Dedifferentiated amniotic fluid mesenchymal stem cell (primary cell): ENCODE data around the gene RAP1GAP.
"Not testable (repeated sequence)": the region's sequence is repeated elsewhere in the genome, so short reads cannot be mapped to it uniquely, and the experiment has no call there.

Source experiments
- DNase-seq: peaks from one replicate; pipeline ENCODE4 v3.0.0-alpha.2; 2016; ENCODE audit errors: extremely low spot score

The RAP1GAP gene

DNA sequence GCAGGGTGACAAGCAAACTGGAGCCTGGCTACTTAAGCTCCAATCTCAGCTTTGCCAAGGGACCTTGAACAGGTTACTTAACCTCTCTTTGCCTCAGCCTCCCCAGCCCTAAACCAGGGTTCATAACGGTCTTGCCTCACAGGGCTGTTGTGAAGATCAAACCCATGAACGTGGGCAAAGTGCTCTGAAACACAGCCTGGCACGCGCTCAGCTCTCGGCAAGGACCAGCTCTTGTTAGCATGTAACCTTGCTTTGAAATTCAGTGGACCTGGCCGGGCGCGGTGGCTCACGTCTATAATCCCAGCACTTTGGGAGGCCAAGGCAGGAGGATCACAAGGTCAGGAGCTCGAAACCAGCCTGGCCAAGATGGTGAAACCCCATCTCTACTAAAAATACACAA, 24.8 kb downstream of the RAP1GAP start:
- DNase-seq, result no peak

DNA sequence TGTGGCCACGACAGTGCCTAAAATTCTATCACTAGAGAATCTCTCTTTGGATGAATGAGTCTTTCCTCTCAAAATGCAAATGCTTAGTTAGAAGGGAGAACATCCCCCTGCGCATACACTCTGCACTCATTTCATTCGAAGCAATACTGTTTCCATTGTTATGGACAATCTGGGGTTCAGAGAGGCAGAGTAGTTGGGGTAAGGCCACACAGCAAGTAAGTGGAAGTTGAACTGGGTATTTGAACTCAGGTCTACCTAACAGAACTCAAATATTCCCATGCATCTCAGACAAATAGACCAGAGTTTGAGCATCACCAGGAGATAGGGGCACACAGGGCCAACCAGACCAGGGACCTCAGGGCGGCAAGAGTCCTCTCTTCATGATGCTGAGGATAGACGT, 25.5 kb downstream of the RAP1GAP start:
- DNase-seq, result no peak

DNA sequence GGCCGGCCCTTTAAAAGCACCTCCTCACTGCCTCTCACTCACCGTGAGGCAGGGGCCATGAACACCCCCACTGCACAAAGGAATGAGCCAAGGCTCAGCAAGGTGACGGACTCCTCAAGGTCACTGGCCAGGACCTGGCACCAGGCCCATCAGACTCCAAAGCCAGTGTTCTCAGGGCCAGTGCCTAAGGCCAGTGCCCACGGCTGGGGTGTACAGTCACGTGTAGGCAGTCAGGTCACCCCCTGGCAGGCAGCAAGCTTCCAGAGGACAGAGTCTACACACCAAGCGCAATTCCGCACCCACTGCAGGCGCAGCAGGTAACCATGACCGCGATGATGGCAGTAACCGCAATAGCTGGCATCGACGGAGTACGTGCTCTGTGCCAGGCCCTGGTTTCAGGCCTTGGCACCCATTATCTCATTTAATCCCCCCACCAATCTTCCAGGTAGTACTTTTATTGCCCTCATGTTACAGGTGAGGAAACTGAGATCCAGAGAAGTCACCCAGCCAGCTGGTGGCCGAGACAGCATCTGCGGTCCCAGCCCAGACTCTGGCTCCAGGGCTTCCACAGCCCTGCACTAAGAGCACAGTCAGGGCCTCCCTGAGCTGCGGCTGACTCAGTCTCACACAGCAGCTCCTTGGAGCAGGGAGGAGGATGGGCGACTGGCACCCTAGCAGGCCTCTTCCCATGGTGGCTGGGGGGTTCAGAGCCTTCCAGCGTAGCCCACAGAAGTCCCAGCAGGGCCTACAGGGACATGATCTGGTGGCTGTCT, 27.0 kb downstream of the RAP1GAP start:
- DNase-seq, result no peak

DNA sequence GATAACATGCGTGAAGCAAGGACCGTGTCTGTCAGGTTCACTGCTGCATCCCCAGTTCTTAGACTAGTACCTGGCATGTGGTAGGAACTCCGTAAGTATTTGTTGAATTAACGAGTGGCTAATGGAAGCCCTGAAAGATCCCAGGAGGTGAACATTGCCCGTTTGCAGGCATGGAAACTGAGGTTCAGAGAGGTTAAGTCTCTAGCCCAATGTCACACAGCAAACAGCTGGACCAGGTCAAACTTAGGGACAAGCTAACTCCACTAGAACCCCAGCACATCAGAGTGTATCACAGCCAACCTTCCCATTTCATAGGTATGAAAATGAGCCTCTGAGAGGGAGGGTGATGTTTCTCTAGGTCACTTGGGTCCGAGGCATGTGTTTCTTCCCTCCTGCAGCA, 27.6 kb downstream of the RAP1GAP start:
- no peak for DNase-seq

DNA sequence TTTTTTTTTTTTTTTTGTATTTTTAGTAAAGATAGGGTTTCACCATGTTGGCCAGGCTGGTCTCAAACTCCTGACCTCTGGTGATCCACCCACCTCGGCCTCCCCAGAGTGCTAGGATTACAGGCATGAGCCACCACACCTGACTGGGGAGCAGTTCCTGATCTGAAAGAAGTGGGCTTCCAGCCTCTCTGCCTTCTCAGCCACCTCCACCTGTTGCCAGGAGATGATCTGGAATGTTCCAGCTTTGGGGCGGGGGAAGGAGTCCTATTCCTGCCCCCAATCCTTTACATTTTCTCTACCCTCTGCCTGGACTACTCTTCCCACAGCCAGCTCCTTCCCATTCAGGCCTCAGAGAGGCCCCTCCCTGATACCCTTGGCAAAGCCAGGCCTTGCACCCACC, 28.1 kb downstream of the RAP1GAP start:
- no peak for DNase-seq

DNA sequence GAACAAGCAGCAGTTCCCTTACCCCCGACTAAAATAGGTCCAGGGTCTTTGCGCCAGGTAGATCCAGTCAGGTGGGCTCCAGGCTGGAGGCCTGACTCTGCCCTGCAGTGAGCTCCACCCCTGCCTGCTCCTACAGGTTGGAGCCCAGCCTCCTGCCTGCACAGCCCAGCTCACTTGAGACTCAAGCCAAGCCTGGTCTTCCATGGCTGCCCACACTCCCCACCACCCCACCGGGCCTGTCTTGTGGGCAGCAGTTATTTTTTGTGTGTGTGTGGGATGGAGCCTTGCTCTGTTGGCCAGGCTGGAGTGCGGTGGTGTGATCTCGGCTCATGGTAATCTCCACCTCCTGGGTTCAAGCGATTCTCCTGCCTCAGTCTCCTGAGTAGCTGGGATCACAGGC, 28.5 kb downstream of the RAP1GAP start:
- no peak for DNase-seq

DNA sequence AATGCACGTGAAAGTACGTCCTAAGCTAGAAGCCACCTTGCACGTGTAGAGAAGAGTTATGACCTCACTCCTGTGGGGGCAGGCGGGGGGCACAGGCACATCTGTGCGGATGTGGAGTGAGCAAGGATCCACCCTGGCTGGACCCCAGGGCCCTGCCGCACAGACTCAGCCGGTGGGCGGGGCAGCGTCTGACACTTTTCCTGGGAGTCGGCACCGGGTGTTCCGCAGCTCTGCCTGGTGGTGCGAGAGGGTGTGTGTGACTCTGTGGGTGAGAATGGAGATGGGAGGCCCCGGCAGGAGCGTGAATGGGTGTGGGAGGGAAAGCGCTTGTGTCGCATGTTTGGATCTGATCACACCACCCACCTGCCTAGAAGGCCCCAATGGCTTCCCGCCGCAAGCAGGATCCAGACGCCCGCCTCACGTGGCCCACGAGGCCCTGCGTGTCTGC, 29.5 kb downstream of the RAP1GAP start:
- no peak for DNase-seq

DNA sequence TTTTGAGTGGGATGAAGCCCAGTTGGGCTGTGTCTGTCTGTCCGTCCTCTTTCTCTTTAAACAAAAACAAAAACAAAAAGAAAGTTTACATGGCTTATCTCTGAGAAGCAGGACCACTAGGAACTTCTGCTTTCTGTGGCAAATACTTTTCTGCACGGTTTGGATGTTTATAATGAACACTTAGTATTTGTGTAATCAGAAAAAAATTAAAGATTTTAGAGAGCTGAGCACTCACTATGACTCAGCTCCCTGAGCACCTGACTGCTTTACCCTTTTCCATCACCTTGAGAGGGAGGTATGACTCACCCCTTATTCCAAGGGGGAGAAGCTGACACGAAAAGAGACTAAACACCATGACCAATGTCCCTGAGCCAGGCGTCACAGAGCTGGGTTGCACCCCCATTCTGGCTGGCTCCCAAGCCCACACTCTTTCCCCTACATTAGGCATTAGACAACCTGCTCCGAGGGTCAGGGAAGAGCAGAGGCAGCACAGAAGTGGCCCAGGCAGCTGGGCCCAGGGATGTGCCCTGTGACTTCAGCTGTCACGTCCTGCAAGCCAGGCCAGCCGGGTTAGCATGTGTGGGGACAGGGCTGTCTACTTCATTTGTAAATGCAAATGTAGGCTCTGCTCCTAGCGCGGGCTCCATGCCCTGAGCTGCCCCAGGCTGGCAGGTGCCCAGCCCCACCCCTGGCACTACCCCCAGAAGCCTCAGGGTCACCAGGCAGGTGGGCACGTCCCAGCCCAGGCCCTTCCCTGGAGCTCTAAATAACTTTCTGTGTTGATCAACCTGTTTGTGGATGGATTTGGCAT, 30.4 kb downstream of the RAP1GAP start:
- DNase-seq, result no peak

DNA sequence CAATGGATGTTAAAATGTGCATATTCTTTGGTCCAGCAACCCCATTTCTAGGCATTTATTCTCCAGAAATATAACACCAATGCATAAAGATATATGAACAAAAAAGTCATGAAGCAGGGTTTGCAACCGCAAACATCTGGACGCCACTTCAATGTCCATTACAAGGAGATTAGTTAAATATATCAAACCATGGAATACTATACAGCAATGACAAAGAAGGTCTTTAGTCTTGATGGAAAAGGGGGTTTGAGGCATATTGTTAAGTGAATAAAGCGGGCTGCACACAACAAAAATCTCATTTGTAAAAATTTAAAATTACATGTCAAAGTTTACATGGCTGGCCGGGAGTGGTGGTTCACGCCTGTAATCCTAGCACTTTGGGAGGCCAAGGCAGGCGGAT, 31.6 kb downstream of the RAP1GAP start:
- no peak for DNase-seq

DNA sequence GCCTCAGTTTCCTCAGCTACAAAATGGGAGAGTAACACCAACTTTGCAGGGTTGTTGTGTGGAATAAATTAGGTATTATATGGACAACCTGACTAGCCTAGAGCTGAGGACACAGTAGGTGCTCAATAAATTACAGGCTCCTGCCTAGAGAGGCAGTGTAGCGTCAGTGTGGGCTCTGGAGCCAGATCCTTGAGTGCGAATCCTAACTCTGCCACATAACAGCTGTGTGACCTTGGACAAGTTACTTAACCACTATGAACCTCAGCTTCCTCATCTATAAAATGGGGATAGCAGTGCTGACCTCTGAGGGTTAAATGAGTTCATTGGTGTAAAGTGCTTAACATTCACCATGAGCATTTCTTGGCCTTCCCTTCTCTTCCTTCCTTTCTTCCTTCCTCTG, 33.1 kb downstream of the RAP1GAP start:
- no peak for DNase-seq

DNA sequence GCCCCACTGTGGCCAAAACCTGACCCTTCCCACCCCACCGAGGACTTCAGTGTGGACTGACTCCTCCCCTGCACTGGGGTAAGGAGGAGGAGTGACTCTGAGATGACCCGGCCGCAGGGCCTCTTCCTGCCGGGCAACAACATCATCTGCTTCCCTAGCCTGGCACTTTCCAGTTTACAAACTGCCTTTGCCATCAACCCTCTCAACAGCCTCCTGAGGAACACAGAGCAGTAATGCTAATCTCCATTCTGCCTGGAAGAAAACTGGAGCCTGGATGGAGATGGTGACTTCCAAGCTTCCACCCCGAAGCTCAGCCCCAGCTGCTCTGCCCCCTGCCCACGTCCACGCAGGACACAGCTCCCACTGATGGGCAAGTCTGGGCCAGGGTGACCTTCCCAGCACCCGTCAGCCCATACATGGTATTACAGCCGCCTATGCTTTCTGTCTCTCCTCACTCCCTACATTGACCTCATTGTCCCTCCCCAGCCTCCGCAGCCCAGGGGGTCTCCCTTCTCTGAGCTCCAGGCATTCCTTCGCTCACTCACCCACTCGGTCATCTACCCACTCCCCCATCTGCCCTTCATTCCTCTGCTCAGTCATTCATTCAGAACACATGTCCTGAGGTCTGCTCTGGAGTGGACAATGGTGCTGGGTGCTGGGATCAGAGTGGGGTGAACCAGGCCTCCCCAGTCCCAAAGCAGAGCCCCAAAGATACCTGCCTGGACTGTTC, 34.2 kb downstream of the RAP1GAP start:
- no peak for DNase-seq

DNA sequence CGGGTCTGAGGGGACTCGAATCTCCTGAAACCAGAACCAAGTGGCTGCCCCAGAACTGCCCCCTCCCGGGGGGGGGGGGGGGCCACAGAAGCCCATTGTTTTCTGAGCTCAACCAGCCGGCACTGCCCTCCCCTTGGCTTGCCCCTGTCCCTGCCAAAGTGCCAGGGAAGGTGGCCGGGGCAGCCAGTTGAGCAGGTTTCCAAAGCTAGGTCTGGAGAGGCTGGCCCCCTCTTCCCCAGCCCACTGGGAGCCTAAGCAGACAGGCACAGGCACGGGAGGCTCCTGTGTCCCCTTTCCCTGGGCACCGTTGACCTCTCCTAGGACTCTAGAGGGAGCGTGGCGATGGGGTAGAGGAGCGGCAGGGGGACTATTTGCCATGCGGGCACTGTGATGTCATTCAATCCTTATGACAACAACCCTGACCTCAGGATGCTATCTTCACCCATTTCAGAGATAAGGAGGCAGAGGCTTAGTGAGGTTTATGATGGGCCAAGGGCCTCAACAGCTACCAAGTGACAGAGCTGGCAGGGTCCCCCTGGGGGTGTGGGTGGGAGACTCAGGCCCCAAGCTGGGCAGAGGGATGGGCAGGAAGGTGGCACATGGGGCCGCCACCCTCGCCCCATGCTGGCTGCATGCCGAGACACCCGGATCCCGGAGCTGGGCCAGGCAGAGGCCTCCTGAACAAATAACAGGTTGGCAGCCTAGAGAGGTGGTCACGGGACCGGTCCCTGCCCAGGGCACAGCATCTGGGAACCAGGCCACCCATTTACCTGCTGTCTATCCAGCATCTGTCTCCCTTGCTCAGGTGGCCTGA, 35.0 kb downstream of the RAP1GAP start:
- no peak for DNase-seq

DNA sequence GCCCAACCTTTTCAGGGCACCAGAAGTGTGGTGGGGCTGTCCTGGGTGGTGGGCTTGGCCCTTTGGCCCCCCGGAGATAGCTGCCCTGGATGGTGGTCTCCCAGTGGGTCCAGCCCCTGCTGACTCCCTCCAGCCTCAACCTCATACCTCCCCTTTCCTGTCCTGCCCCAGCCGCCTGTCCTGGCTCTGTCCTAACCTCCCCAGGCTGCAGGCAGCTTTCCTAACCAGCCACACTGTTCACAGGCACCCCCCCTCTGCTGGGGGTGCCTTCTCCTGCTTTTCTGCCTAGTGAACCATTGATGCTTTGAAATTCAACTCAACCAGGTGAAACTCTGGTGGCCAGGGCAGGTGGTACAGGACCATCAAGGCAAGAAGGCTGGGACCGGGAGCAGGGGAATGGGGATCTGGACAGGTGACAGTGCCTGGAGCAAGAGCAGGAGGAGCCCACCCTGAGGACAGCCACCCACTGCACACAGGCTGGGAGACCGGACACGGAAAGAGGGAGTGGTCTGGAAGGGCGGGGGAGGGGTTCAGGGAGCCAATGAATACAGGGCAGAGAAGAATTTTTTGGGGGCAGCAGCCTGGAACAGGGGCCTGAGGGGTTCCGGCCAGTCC, 35.9 kb downstream of the RAP1GAP start:
- DNase-seq, result no peak

DNA sequence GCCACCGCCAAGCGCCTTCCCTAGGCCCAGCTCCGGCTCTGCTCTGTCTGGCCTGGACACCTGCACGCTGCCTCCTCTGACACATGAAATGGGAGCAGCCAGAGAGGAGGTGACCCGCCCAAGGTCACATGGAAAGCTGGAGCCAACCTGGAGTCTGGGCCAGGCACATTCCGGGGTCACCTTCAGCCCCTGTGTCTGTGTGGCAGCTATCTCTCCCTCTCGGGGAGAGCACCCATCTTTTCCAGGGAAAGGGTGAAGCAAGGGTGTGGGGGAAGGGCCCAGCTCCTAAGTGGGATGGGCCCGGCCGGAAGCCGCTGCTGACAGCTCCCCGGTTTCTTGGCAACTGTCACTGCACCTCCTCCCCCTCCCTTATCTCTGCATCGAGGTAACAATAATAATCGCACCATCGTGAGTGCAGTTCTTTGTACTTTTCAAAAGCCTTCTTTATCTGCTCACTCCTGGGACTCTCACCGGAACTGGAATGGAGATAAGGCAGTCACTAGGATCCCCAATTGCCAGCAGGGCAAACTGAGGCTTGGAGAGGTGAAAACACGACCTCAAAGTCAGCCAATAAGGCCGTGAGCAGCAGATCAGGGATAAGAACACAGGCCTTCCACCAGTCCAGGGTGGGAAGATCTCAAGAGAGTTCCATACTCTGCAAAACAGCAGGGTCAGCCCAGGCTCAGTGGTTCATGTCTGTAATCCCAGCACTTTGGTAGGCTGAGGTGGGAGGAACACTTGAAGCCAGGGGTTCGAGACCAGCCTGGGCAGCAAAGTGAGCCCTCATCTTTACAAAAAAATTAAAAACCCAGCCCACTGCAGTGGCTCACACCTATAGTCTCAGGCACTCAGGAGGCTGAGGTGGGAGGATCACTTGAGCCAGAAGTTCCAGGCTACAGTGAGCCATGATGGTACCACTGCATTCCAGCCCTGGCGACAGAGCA, 36.9 kb downstream of the RAP1GAP start:
- no peak for DNase-seq

DNA sequence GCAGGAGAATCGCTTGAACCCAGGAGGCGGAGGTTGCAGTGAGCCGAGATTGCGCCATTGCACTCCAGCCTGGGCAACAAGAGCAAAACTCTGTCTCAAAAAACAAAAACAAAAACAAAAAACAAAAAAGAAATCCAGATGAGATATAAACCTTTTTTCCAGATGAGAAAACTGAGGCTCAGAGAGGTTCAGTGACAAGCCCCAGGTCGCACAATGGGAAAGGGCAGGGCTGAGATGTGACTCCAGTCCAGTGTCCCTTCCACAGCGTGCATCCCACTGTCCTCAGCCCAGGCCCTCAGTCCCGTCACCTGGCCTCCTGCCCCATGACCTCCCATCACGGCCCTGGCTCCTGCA, 37.6 kb downstream of the RAP1GAP start:
- DNase-seq, result not testable (repeated sequence)

DNA sequence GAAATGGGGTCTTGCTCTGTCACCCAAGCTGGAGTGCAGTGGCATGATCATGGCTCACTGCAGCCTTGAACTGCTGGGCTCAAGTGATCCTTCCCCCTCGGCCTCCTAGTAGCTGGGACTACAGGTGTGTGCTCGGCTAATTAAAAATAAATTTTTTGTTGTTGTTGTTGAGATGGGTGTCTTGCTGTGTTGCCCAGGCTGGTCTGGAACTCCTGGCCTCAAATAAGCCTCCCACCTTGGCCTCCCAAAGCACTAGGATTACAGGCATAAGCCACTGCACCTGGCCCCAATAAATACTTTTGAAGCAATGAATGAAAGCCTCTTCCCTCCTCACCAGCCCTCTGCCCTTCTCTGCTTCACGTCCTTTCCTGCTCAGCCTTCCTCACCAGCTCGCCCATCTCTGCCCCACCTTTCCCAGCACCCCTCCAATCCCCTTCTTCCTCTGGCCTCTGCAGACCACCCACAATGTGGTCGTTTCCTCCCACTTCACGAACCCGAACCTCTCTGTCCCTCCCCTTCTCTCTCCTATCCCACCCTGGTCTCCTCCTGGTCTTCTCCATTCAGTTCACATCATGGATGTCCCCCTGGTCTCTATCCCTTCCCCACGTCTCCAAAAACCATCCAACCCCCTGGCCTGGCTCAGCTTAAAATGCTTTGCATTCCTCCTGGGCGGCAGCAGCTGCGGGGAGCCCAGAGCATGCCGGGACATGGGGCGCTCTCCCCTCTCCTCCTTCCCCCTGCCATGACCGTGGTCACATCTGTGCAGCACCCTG, 38.4 kb downstream of the RAP1GAP start:
- DNase-seq, result no peak

DNA sequence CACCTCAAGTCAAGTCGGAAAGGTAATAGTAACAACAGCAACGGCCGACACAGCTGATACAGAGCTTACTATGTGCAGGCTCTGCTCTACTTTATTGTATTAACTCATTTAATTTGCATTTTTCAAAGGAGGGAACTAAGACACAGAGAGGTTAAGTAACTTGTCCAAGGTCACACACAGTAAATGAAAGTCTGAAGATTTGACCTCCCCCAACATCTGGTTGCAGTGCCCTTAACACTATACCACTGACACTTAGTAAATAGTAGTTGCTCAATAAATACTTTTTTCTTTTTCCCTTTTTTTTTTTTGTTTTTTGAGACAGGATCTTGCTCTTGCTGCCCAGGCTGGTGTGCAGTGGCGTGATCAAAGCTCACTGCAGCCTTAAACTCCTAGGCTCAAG, 39.2 kb downstream of the RAP1GAP start:
- DNase-seq, result no peak

DNA sequence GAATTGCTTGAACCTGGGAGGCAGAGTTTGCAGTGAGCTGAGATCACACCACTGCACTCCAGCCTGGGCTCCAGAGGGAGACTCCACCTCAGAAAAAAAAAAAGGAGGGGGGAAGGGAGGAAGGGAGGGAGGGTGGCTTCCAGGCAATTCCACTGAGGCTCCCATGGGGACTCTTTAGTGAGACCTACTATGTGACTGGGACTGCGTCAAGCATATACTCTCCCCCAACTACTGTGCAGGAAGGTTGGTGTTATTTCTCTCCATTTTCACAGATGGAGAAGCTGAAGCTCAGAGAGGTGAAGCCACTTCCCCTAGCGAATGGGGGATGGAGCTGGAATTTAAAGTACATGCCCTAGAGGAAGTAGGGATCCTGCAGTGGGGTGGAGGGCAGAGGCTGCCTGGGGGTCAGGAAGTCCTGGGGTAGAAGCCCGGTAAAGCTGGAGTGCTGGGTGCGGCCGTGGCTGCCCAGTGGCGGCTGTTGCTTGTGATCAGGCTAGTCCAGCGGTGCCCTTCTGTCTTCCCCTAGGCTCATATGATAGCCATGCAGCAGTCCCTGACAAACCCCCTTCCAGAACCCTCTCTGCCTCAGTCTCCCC, 40.3 kb downstream of the RAP1GAP start:
- no peak for DNase-seq

DNA sequence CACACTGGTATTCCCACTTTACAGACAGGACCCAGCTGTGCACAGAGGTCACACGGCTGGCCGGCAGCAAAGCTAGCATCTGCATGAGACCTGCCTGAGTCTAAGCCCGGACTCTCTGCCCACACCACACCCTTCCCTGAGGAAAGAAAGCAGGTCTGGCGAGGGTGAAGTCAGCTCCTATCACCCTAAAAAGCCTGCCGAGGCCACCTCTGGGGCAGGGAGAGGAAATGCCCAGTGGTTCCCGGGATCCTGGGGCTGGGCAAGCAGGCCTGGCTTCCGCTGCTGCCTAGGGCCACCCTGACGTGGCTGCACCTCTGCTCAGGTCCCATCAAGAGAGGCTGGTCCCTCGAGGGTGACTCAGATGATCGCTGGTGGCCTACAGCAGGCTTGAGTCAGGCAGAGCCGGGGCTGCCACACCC, 42.2 kb downstream of the RAP1GAP start:
- DNase-seq, result no peak
